ENCODE data around the gene MALT1. TPM values are rescaled to one million over a fixed set of nuclear protein-coding genes. Genes with fewer than 3 reads are reported as not detected.
"Not testable (repeated sequence)": the region's sequence is repeated elsewhere in the genome, so short reads cannot be mapped to it uniquely, and the experiment has no call there.

Gene MALT1
- total RNA-seq, 2 experiments from 2014 or later: 82.3 to 84.5 TPM

GRCh38 chr18:58756148-58756547 is 84.9 kb downstream of the MALT1 start:
- ATAC-seq (ENCODE audit: poor library complexity) (no peak), DNase-seq (no peak)
- POLR2A ChIA-PET: interaction anchor here (1.1 to 2.2 kb wide), 4 partner anchors 8 to 144 kb away, joined by 4 to 12 read pairs (median 4); partner anchors contain the start of gene MALT1
- CTCF ChIA-PET: interaction anchor here (1.2 to 1.4 kb wide), 2 partner anchors 8 to 12 kb away, joined by 3 to 5 read pairs; no protein-coding TSS in a partner anchor
- H3K36me3 ChIP-seq (ENCODE audit: insufficient read depth, low read length): no peaks in the 10 kb centered on the region
- Mint-ChIP-seq H3K27me3 (no peaks in the 10 kb centered on the region), H3K27ac (peak overlapping the region; percentile 72), H3K4me1 (ENCODE audit: low read depth) (peaks cover 58% of the 10 kb centered on the region), H3K4me3 (no peak overlapping the region), H3K36me3 (ENCODE audit: low read depth) (peaks cover 10% of the 10 kb centered on the region), H3K9me3 (no peaks in the 10 kb centered on the region)
- no peak overlapping the region for H3K4me3 ChIP-seq (ENCODE audit: low read length)
- peaks cover 23% of the 10 kb centered on the region for H3K4me1 ChIP-seq (ENCODE audit: insufficient read depth, low read length)
- no peak overlapping the region for H3K27ac ChIP-seq (ENCODE audit: low read depth in 1 of 2, low read length in 2 of 2)
- intact Hi-C loops (cut with DNase I, micrococcal nuclease): no loop called here
- TF ChIP-seq CTCF (IDR thresholded peaks at IDR 0.05): no peak
- H3K9me3 ChIP-seq (ENCODE audit: control insufficient read depth in 1 of 2, insufficient read depth in 1 of 2, low read length in 2 of 2): no peaks in the 10 kb centered on the region
- H3K27me3 ChIP-seq (ENCODE audit: control insufficient read depth in 1 of 2, insufficient read depth in 2 of 2, low read length in 2 of 2): no peaks in the 10 kb centered on the region

- H3K27me3 ChIP-seq (ENCODE audit: control insufficient read depth in 1 of 2, insufficient read depth in 2 of 2, low read length in 2 of 2): no peaks in the 10 kb centered on the region
- Mint-ChIP-seq H3K4me1 (ENCODE audit: low read depth) (peaks cover 63% of the 10 kb centered on the region), H3K36me3 (ENCODE audit: low read depth) (peaks cover 5% of the 10 kb centered on the region), H3K27me3 (no peaks in the 10 kb centered on the region), H3K27ac (no peak overlapping the region), H3K9me3 (no peaks in the 10 kb centered on the region), H3K4me3 (no peak overlapping the region)
- peaks cover 27% of the 10 kb centered on the region for H3K4me1 ChIP-seq (ENCODE audit: insufficient read depth, low read length)
- TF ChIP-seq CTCF (IDR thresholded peaks at IDR 0.05): no peak
- ATAC-seq (ENCODE audit: poor library complexity): no peak
- no peak overlapping the region for H3K27ac ChIP-seq (ENCODE audit: low read depth in 1 of 2, low read length in 2 of 2)
- intact Hi-C loops (cut with DNase I, micrococcal nuclease): no loop called here
- POLR2A ChIA-PET: interaction anchor here (1.4 kb wide), 1 partner anchor 7 kb away, joined by 4 read pairs; no protein-coding TSS in a partner anchor
- no peak overlapping the region for H3K4me3 ChIP-seq (ENCODE audit: low read length)
- no peak for DNase-seq
- H3K9me3 ChIP-seq (ENCODE audit: control insufficient read depth in 1 of 2, insufficient read depth in 1 of 2, low read length in 2 of 2): no peaks in the 10 kb centered on the region
- CTCF ChIA-PET: interaction anchor here (1.2 to 1.4 kb wide), 2 partner anchors 8 to 12 kb away, joined by 3 to 5 read pairs; no protein-coding TSS in a partner anchor
- H3K36me3 ChIP-seq (ENCODE audit: insufficient read depth, low read length): no peaks in the 10 kb centered on the region
Observed at GRCh38 chr18:58756596-58757240, 85.5 kb downstream of the MALT1 start.

- peaks cover 67% of the 10 kb centered on the region for H3K4me1 Mint-ChIP-seq (ENCODE audit: low read depth)
- intact Hi-C loops (cut with DNase I, micrococcal nuclease): not testable (repeated sequence)
Observed at GRCh38 chr18:58757351-58757750, 86.1 kb downstream of the MALT1 start.

More at GRCh38 chr18:58757351-58757750, 86.1 kb downstream of the MALT1 start:
- H3K9me3 Mint-ChIP-seq; ATAC-seq (ENCODE audit: poor library complexity); H3K27me3 Mint-ChIP-seq; H3K27me3 ChIP-seq (ENCODE audit: control insufficient read depth in 1 of 2, insufficient read depth in 2 of 2, low read length in 2 of 2); H3K9me3 ChIP-seq (ENCODE audit: control insufficient read depth in 1 of 2, insufficient read depth in 1 of 2, low read length in 2 of 2); H3K4me3 Mint-ChIP-seq; DNase-seq; H3K4me3 ChIP-seq (ENCODE audit: low read length); H3K36me3 ChIP-seq (ENCODE audit: insufficient read depth, low read length); H3K36me3 Mint-ChIP-seq (ENCODE audit: low read depth); H3K27ac Mint-ChIP-seq; H3K27ac ChIP-seq (ENCODE audit: low read depth in 1 of 2, low read length in 2 of 2): not testable (repeated sequence)
- POLR2A ChIA-PET: interaction anchor here (1.5 kb wide), 1 partner anchor 86 kb away, joined by 3 read pairs; the partner anchor contains the start of gene MALT1
- peaks cover 30% of the 10 kb centered on the region for H3K4me1 ChIP-seq (ENCODE audit: insufficient read depth, low read length)
- CTCF ChIA-PET: interaction anchor here (1.4 kb wide), 1 partner anchor 11 kb away, joined by 3 read pairs; no protein-coding TSS in a partner anchor

Data from CD4-positive, alpha-beta T cell (primary cell).